Measurements from ENCODE around the gene HSF2.

DNA sequence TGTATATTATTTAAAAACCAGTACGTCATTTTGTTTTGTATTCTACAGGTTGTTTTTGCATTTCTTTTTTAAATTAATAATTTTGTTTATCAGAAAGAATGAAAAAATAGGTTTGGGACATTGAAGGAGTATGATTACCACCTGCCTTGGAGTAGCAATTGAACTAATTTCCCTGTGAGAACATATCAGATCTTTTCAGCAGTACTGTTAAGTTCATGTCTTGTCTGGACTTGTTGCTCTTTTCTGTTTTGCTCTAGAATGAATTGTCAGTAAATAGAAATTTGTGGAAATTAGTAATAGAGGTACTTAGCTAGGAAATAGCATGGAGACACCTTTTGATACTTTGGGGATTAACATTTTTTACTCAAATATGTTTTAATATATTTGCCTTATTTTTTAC is 24.3 kb downstream of the HSF2 start:
- no peak for TF ChIP-seq POLR2A (IDR thresholded peaks at IDR 0.05)
- TF ChIP-seq CTCF (IDR thresholded peaks at IDR 0.05), result no peak
